ENCODE measurements around the gene ZBTB7C. TPM values are rescaled to one million over a fixed set of nuclear protein-coding genes. Genes with fewer than 3 reads are reported as not detected.
A peak's percentile ranks its signal among the peaks of the same experiment; 100 is the strongest.

The ZBTB7C gene
- total RNA-seq, 1 experiment from 2014 or later: not detected

DNA sequence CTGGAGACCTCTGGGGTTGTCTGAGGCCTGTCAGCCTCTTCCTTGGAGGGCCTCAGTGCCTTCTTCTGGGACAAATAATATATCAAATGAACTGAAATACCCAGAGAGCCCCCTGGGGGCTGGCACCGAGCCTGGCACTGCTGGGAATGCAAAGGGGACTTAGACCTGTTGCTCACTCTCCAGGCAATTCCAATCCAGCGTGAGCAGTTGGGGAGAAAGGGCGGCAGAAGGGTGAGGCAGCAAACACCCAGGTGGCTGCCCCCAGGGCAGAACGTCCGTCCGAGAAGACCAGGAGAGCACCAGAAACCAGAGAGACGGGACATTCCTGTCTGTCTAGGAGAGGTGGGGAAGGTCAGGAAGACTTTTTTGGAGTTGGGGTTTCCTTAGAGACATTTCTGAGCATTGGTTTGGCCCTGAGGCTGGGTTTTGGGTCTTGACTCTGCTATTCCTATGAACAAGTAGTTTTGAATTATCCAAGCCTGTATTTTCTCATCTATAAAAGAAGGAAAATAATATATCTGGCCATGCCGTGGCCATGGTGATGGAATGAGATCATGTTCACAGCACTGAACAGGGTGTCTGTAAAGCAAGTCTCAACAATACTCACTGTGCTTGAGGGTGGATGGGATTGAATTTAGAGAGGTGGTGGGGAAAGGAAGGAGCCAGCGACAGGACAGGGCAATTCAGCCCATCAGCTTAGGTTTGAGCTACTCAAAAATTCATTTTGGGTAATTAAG lies 44.3 kb upstream of the ZBTB7C start:
- DNase-seq: peak; percentile 49
- Mint-ChIP-seq H3K27me3 (ENCODE audit: unreplicated experiment) (peaks cover 28% of the 10 kb centered on the region), H3K4me3 (ENCODE audit: low read depth, unreplicated experiment) (peak overlapping the region; percentile 10), H3K27ac (ENCODE audit: unreplicated experiment) (peak overlapping the region; percentile 13), H3K4me1 (ENCODE audit: low read depth, unreplicated experiment) (peaks cover 48% of the 10 kb centered on the region), H3K9me3 (ENCODE audit: low read depth, unreplicated experiment) (no peaks in the 10 kb centered on the region), H3K36me3 (ENCODE audit: insufficient read depth, unreplicated experiment) (peaks cover 12% of the 10 kb centered on the region)
- TF ChIP-seq, protein P1, sequence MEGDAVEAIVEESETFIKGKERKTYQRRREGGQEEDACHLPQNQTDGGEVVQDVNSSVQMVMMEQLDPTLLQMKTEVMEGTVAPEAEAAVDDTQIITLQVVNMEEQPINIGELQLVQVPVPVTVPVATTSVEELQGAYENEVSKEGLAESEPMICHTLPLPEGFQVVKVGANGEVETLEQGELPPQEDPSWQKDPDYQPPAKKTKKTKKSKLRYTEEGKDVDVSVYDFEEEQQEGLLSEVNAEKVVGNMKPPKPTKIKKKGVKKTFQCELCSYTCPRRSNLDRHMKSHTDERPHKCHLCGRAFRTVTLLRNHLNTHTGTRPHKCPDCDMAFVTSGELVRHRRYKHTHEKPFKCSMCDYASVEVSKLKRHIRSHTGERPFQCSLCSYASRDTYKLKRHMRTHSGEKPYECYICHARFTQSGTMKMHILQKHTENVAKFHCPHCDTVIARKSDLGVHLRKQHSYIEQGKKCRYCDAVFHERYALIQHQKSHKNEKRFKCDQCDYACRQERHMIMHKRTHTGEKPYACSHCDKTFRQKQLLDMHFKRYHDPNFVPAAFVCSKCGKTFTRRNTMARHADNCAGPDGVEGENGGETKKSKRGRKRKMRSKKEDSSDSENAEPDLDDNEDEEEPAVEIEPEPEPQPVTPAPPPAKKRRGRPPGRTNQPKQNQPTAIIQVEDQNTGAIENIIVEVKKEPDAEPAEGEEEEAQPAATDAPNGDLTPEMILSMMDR (IDR thresholded peaks at IDR 0.05; ENCODE audit: unreplicated experiment): no peak
- CTCF ChIA-PET: no interaction called here
- BruUV-seq (replicated peaks): no TSS peak
- intact Hi-C loops (cut with micrococcal nuclease; ENCODE audit: unreplicated experiment): no loop called here

DNA sequence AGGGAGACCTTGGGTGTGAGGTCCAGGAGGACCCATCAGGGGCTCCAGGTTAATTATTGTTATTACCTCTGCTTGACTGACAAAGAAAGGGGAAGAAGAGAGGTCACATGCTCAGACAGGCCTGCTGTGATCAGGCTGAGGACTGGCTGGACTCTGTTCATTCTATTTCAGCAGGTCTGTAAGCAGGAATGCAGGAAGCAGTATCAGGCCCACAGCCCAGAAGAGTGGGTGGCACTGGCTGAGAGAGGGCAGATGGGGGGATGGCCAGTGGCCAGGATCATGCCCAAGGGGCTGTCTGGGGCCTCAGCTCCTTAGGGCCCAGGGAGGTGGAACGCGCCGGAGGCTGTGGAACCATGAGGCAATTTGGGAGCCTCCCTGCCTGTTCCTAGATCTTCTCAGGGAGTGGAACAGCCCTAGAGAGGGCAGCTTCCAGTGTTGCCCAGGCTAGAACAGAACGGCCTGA lies 43.7 kb upstream of the ZBTB7C start:
- Mint-ChIP-seq H3K9me3 (ENCODE audit: low read depth, unreplicated experiment) (no peaks in the 10 kb centered on the region), H3K4me1 (ENCODE audit: low read depth, unreplicated experiment) (peaks cover 48% of the 10 kb centered on the region), H3K36me3 (ENCODE audit: insufficient read depth, unreplicated experiment) (peaks cover 12% of the 10 kb centered on the region), H3K27ac (ENCODE audit: unreplicated experiment) (peak overlapping the region; percentile 9), H3K27me3 (ENCODE audit: unreplicated experiment) (peaks cover 33% of the 10 kb centered on the region), H3K4me3 (ENCODE audit: low read depth, unreplicated experiment) (no peak overlapping the region)
- TF ChIP-seq, protein P1 (IDR thresholded peaks at IDR 0.05; ENCODE audit: unreplicated experiment): no peak
- no TSS peak for BruUV-seq (replicated peaks)
- DNase-seq: peak; percentile 18
- intact Hi-C loops (cut with micrococcal nuclease; ENCODE audit: unreplicated experiment): no loop called here
- CTCF ChIA-PET: no interaction called here

DNA sequence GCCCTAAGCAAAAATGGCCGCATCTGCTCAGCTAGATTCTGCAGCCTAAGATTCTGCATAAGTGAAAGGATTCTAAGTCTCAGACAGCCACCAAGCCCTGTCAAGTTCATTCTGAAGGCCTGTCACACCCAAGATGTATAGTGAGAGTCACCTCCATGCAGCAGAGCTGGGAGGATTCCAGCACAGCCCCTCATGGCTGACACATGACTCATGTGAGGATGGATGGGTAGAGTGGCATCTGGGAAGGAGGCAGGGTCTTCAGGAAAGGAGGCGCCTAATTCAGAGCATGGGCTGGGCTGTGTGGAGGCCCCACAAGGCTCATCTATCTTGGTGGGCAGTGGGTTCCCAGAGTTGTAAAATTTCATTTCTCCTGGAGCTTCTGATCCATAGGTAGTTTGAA lies 41.5 kb upstream of the ZBTB7C start:
- Mint-ChIP-seq H3K4me1 (ENCODE audit: low read depth, unreplicated experiment) (peaks cover 33% of the 10 kb centered on the region), H3K9me3 (ENCODE audit: low read depth, unreplicated experiment) (no peaks in the 10 kb centered on the region), H3K27me3 (ENCODE audit: unreplicated experiment) (peaks cover 33% of the 10 kb centered on the region), H3K36me3 (ENCODE audit: insufficient read depth, unreplicated experiment) (peaks cover 6% of the 10 kb centered on the region), H3K4me3 (ENCODE audit: low read depth, unreplicated experiment) (no peak overlapping the region), H3K27ac (ENCODE audit: unreplicated experiment) (no peak overlapping the region)
- intact Hi-C loops (cut with micrococcal nuclease; ENCODE audit: unreplicated experiment): no loop called here
- no peak for DNase-seq
- CTCF ChIA-PET: no interaction called here
- no TSS peak for BruUV-seq (replicated peaks)
- TF ChIP-seq, protein P1 (IDR thresholded peaks at IDR 0.05; ENCODE audit: unreplicated experiment): no peak

DNA sequence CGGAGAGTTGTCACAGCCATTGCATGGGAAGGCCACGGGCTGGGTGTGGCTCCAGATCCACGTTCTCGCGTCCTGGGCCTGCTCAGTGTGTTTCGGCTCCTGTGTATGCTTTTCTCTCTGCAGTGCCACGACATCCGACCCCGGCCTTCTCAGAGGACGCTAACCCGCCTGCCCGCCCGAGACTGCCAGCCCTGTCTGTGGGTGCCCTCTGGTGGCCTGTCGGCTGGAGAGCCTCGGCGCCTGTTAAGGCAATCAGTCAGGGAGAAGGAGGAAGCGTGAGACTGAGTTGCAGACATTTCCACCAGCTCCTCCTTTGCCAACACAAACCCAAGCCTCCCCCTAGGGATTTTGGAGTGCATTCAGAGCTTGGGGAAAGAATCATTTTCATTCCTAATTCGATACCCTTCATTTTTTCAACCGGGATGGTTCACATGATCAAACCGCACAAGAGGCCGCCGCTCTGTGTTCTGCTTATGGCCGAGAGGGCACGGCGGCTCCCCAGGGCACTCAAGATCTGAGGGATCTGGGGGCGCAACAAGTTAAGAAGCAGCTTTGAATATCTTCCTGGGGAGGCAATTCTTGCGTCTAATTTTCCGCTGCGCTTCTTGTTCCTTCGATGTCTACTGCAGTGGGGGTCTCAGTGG lies 37.5 kb upstream of the ZBTB7C start:
- no peaks in the 10 kb centered on the region for H3K9me3 Mint-ChIP-seq (ENCODE audit: low read depth, unreplicated experiment)
- no peak overlapping the region for H3K4me3 Mint-ChIP-seq (ENCODE audit: low read depth, unreplicated experiment)
- CTCF ChIA-PET: interaction anchor here (1.0 to 2.6 kb wide), 2 partner anchors 10 to 18 kb away, joined by 3 to 15 read pairs; no protein-coding TSS in a partner anchor
- no peaks in the 10 kb centered on the region for H3K4me1 Mint-ChIP-seq (ENCODE audit: low read depth, unreplicated experiment)
- intact Hi-C loops (cut with micrococcal nuclease; ENCODE audit: unreplicated experiment): loop anchor here (2.0 kb wide), 2 partner anchors 216 to 424 kb away; no protein-coding TSS in a partner anchor
- TF ChIP-seq, protein P1 (IDR thresholded peaks at IDR 0.05; ENCODE audit: unreplicated experiment): peak; percentile 78
- no peak overlapping the region for H3K27ac Mint-ChIP-seq (ENCODE audit: unreplicated experiment)
- BruUV-seq (replicated peaks): no TSS peak
- H3K27me3 Mint-ChIP-seq (ENCODE audit: unreplicated experiment): peaks cover 67% of the 10 kb centered on the region
- DNase-seq: peak; percentile 90
- H3K36me3 Mint-ChIP-seq (ENCODE audit: insufficient read depth, unreplicated experiment): no peaks in the 10 kb centered on the region

Measured in Calu3 (cell line).